HL-60 (cell line): ENCODE data around the gene RBP4.

Experiments
- GABPA ChIP-seq: IDR thresholded peaks from 2 replicates; pipeline ENCODE4 v1.6.1; 2012; ENCODE audit warnings: low read depth
- POLR2AphosphoS5 ChIP-seq: IDR thresholded peaks from 2 replicates; pipeline ENCODE4 v1.6.1; 2012; ENCODE audit warnings: low read depth
- TF ChIP-seq, protein P1 (sequence below): IDR thresholded peaks from one replicate; pipeline ENCODE4 v1.5.1; 2011; ENCODE audit warnings: low read length, control low read depth, inconsistent platforms; ENCODE audit not compliant: insufficient read depth

DNA sequence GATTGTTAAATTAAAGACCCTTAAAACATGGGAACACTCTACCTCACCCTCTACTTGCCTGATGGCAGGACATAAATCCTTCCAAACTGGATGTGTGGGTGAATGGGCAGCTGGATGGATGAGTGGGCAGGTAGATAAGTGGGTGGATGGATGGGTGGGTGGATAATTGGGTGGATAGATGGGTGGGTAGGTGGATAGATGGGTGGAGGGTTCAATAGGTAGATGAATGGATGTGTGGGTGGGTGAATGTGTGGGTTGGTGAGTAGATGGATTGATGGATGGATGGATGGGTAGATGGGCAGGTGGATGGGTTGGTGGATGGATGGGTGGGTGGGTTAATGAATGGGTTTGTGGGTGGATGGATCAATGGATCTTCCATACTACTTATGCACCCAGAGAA is 53.5 kb downstream of the RBP4 start:
- TF ChIP-seq, protein P1, sequence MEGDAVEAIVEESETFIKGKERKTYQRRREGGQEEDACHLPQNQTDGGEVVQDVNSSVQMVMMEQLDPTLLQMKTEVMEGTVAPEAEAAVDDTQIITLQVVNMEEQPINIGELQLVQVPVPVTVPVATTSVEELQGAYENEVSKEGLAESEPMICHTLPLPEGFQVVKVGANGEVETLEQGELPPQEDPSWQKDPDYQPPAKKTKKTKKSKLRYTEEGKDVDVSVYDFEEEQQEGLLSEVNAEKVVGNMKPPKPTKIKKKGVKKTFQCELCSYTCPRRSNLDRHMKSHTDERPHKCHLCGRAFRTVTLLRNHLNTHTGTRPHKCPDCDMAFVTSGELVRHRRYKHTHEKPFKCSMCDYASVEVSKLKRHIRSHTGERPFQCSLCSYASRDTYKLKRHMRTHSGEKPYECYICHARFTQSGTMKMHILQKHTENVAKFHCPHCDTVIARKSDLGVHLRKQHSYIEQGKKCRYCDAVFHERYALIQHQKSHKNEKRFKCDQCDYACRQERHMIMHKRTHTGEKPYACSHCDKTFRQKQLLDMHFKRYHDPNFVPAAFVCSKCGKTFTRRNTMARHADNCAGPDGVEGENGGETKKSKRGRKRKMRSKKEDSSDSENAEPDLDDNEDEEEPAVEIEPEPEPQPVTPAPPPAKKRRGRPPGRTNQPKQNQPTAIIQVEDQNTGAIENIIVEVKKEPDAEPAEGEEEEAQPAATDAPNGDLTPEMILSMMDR = no peak
- no peak for TF ChIP-seq GABPA
- TF ChIP-seq POLR2AphosphoS5 = no peak
